ENCODE results near the gene TRAK2. TPM values are rescaled to one million over a fixed set of nuclear protein-coding genes. Genes with fewer than 3 reads are reported as not detected.

TRAK2 gene
- total RNA-seq, 1 donor from 2014 or later = 9.2 TPM

DNA sequence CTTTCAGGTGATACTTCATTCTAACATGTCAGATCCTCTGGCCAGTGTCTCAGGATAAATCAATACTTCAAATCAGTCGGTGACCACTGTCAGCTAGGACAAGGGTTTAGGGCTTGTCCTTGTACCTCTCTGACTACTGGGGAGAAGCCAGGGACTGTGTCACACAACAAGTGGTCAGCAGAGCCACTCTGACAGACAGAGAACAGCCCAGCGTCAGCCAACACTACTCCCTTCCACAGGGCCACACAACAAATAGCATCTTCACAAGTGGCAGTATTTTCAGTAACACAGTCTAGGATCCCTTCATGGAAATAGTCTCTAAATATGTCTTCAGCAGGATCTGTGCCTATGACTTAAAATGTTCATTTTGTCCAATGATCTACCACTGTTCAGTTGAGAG is 108.3 kb downstream of the TRAK2 start:
- no peak overlapping the region for H3K4me3 ChIP-seq (ENCODE audit: low read depth, low read length)
- TF ChIP-seq, protein P1, sequence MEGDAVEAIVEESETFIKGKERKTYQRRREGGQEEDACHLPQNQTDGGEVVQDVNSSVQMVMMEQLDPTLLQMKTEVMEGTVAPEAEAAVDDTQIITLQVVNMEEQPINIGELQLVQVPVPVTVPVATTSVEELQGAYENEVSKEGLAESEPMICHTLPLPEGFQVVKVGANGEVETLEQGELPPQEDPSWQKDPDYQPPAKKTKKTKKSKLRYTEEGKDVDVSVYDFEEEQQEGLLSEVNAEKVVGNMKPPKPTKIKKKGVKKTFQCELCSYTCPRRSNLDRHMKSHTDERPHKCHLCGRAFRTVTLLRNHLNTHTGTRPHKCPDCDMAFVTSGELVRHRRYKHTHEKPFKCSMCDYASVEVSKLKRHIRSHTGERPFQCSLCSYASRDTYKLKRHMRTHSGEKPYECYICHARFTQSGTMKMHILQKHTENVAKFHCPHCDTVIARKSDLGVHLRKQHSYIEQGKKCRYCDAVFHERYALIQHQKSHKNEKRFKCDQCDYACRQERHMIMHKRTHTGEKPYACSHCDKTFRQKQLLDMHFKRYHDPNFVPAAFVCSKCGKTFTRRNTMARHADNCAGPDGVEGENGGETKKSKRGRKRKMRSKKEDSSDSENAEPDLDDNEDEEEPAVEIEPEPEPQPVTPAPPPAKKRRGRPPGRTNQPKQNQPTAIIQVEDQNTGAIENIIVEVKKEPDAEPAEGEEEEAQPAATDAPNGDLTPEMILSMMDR (IDR thresholded peaks at IDR 0.05; ENCODE audit: insufficient read depth, low read length, severe bottlenecking) = no peak
- no peaks in the 10 kb centered on the region for H3K27me3 ChIP-seq (ENCODE audit: control insufficient read depth, insufficient read depth, low read length)
- H3K36me3 ChIP-seq (ENCODE audit: control insufficient read depth, insufficient read depth, low read length) = no peaks in the 10 kb centered on the region
- DNase-seq (ENCODE audit: low read depth) = no peak
- FAIRE-seq = no peak

DNA sequence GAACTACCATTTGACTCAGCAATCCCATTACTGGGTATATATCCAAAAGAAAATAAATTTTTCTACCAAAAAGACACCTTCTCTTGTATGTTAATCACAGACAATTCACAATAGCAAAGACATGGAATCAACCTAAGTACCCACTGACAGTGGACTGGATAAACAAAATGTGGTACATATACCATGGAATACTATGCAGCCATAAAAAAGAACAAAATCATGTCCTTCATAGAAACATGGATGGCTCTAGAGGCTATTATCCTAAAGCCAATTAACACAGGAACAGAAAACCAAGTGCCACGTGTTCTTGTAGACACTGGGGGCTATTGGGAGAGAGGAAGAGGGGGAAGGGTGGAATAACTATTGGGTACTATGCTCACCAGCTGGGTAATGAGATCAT is 121.8 kb downstream of the TRAK2 start:
- TF ChIP-seq, protein P1 (IDR thresholded peaks at IDR 0.05; ENCODE audit: insufficient read depth, low read length, severe bottlenecking) = no peak
- Histone ChIP-seq H3K36me3 (ENCODE audit: control insufficient read depth, insufficient read depth, low read length) (no peaks in the 10 kb centered on the region), H3K4me3 (ENCODE audit: low read depth, low read length) (no peak overlapping the region), H3K27me3 (ENCODE audit: control insufficient read depth, insufficient read depth, low read length) (no peaks in the 10 kb centered on the region)
- DNase-seq (ENCODE audit: low read depth) (no peak), FAIRE-seq (no peak)

DNA sequence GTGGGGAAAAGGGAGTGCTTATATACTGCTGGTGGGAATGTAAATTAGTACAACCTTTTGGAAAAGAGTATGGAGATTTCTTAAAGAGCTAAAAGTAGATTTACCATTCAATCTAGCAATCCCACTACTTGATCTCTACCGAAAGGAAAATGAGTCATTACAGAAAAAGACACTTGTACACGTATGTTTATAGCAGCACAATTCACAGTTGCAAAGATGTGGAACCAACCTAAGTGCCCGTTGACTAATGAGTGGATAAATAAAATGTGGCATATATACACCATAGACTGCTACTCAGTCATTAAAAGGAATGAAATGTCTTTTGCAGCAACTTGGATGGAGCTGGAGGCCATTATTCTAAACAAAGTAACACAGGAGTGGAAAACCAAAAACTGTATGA is 123.6 kb downstream of the TRAK2 start:
- Histone ChIP-seq H3K27me3 (ENCODE audit: control insufficient read depth, insufficient read depth, low read length) (no peaks in the 10 kb centered on the region), H3K36me3 (ENCODE audit: control insufficient read depth, insufficient read depth, low read length) (no peaks in the 10 kb centered on the region), H3K4me3 (ENCODE audit: low read depth, low read length) (no peak overlapping the region)
- TF ChIP-seq, protein P1 (IDR thresholded peaks at IDR 0.05; ENCODE audit: insufficient read depth, low read length, severe bottlenecking) = no peak
- FAIRE-seq = no peak
- DNase-seq (ENCODE audit: low read depth) = no peak

Other genes with a start within 250 kb of the TRAK2 start
- gene CASP8, start 190.9 kb downstream of the TRAK2 start, total RNA-seq = 20.9 and 27.6 TPM in 2 replicates
- gene FLACC1, start 94.1 kb downstream of the TRAK2 start, total RNA-seq = 0.13 and 0.26 TPM in 2 replicates
- 11.3 and 21.3 TPM in 2 replicates for gene STRADB, start 282 bp upstream of the TRAK2 start, total RNA-seq
- gene TMEM237, start 192.0 kb upstream of the TRAK2 start, total RNA-seq = 20.2 and 21.1 TPM in 2 replicates
- 0.13 TPM in 1 of 2 replicates, not detected in the other for gene MPP4, start 247.2 kb upstream of the TRAK2 start, total RNA-seq